ENCODE data around the gene POLN.

The POLN gene

DNA sequence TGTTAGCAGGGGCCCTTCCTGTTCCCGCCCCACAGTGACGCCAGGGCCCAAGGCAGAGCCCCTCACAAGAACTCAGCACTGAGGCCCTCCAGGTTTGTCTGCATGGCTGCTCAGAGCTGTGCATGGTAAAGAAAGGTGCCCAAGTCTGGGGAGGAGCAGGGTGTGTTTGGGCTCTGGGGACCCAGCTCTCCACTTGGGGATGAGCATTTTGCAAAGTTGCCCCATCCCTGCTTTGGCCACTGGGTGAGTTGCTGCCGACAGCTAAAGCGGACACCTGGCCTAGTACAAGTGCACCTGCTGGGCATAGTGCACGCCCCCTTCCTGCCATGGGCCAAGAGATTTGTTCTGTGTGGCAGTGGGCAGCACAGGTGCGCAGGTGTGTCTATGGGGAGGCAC is 22.0 kb upstream of the POLN start:
- DNase-seq (ENCODE audit: low read depth, low spot score) = no peak

DNA sequence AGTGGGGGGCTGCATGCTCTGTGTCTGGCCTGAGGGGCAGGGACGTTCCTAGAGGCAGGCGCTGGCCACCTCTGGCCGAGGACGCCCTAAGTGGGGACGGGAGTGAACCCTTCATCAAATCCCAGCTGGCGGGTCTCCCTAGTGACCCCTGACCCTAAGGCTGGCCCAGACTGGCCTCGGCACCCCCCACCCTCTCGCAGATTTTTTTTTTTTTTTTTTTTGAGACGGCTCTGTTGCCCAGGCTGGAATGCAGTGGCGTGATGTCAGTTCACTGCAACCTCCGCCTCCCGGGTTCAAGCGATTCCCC is 21.0 kb upstream of the POLN start:
- no peak for DNase-seq (ENCODE audit: low read depth, low spot score)

DNA sequence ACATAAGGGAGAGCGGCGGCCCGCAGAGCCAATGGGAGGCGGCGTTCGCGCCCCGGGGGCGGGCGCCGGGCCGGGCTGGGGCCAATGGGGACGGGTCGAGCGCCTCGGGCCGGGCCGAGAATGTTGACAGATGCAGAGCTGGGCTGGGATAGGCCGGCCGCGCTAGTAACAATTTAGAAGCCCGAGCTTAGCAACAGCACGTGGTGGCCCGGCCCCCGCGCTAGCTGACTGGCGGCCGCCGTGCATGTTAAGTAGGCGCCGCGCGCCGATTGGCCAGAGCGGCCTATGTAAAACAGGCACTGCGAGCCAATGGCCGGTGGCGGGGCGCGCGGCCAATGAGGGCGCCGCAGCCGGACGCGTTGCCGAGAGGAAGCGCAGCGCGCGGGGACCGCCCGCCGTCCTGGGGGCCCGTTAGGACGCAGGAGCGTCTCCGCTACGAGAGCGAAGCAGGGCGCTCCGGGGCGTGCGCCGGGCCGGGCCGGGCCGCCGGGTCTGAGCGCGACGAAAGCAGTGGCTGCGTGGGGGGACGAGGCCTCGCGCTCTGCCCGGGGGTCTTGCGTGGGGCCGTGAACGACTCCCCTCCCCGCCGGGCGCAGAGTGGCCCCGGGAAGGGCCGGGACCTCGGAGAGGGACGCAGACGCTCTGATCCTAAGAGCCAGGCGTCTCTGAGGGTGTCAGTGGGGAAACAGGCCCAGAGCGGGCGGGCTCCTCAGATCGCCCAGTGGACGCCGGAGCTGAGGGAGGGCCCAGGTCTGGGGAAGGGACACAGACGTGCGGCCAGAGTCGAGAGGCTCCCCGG is 20.4 kb upstream of the POLN start:
- peak; percentile 95 for DNase-seq (ENCODE audit: low read depth, low spot score)

DNA sequence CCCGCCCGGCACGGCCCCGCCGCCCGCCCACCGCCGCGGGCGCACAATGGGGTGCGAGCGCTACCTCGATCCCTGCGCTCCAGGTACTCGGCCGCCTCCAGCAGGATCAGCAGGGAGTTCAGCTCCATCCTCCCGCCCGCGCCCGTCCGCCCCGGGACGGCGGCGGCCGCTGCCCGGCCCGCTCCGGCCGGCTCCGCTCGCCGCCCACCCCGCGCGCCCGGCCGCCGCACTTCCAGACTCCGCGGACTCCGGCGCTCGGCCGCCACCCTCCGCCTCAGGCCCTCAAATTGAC is 19.9 kb upstream of the POLN start, which contains the start of gene MXD4:
Gene MXD4, minus strand, starts transcription at position 257 of the 292 bp plus-strand sequence. Its CDS starts 129 bp downstream, at position 128.
- DNase-seq (ENCODE audit: low read depth, low spot score) = no peak

DNA sequence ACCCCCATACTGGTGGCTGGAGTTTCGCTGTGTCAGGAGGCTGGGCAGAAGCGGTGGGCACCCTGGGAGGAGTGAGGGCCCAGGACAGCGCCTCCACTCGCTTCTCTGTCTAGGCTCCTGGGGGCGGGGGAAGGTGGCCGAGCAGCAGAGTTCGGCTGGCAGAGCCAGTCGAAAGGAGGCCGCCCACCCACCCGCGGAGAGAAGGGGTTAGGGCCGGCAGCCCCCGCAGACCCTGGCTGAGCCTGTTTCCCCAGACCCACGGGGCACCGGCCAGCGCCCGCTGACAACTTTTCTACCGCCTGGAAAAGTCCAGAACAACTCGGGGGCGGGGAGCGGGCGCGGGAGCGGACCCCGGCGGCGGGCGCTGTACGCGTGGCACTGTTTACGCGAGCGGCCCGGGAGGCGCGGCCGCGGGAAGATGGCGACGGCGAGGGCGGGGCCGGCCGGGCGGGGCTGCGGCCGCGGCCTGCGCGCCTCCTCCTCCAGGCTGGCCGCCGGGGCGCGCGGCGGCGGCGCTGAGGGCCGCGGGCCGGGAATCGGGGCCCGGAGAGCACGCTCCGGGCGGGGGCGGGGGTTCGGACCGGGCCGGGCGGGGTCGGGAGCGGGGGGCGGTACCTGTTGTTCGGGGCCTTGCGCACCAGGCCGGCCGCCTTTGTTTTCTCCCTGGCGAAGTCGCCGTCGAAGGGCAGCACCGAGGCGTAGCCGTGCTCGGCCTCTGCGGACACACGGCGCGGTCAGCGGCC is 19.4 kb upstream of the POLN start:
- DNase-seq (ENCODE audit: low read depth, low spot score) = no peak

DNA sequence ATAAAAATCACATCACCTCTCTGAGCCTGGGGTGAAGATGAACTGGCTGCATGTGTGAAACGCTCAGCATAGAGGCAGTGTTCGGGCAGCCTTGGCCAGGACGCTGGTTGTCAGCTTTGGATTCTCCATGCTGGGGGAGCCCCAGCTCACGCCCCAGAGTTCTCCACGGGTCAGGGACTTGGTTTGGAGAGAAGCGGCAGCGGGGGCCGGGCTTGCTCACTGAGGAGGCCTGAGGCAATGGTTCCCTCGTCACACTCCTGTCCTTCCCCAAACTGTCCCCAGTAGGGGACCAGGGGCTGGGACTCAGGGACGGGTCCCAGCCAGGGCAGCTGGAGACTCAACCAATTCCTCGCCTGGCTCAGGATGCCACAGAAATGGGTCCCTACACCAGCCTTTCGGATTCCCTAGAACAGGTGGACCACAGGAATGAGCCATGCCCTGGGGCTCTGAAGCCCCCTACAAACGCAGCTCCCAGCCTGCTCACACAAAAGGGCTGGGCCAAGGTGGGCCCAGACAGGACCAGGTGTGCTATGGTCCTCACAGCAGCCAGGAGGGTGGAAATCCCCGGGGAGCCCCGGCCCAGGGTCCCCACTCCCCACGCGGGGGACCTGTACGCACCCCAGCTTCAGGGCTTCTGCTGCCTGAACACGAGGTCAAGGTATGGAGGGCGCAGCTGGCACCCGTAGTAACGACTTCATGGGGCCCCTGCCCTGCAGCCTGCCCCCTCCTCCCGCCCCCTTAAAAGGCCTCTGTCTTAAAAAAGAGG is 18.6 kb upstream of the POLN start:
- no peak for DNase-seq (ENCODE audit: low read depth, low spot score)

DNA sequence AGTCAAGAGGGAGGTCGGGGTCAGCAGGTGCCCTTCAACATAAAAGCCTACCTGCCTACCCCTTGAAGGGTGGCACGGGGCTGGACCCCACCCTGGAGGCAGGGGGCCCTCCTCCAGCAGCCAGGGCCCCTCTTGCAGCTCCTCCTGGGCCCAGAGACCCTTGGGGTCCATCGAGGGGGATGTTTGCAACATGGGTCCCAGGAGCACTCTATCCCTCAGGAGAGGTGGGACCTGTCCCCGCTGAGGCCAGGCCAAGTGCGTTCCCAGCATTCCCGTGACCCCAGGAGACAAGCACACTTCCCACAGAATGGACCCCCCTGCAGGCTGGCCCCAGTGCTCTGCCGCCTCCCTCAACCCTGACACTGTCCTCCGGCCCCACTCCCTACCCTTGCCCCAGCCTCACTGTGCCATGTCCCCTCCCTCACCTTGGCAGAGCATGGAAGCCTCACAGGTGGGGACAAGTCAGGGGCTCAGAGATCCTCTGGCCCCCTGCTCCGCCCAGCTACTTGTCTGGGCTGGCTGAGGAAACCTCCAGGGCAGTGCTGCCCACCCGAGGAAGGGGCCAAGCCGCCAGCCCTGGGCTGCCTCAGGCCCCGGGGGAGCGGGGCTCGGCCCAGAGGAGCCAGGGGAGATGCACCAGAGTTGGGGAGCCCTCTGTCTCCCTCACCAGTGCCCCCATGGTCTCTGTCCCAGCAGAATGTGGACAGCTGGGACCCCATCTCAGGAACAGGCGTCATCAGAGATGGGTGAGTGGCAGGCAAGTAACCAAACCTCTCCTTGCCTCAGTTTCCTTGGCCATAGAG is 17.8 kb upstream of the POLN start:
- no peak for DNase-seq (ENCODE audit: low read depth, low spot score)

DNA sequence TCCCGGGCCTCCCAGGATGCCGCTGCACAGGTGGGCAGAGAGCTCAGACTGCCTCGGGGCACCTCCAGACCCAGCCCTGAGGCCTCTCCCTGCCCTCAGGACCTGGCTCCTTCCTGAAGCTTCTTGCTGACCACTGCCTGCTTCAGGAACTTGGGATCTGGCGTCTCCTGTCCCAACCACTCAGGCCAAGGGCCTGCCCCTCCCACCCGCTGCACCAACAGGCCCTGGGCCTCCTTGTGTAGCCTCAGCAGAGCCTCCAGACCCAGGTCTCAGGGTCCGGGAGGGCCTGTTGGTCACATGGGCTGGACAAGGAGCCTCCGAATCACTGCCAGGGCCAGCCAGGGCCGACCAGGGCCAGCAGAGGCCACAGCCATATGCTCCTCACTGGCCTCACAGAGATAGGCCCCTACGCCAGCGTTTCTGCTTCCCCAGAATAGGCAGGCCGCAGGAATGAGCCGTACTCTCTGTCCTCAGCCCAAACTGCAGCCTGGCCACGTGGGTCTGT is 17.2 kb upstream of the POLN start:
- DNase-seq (ENCODE audit: low read depth, low spot score) = no peak

DNA sequence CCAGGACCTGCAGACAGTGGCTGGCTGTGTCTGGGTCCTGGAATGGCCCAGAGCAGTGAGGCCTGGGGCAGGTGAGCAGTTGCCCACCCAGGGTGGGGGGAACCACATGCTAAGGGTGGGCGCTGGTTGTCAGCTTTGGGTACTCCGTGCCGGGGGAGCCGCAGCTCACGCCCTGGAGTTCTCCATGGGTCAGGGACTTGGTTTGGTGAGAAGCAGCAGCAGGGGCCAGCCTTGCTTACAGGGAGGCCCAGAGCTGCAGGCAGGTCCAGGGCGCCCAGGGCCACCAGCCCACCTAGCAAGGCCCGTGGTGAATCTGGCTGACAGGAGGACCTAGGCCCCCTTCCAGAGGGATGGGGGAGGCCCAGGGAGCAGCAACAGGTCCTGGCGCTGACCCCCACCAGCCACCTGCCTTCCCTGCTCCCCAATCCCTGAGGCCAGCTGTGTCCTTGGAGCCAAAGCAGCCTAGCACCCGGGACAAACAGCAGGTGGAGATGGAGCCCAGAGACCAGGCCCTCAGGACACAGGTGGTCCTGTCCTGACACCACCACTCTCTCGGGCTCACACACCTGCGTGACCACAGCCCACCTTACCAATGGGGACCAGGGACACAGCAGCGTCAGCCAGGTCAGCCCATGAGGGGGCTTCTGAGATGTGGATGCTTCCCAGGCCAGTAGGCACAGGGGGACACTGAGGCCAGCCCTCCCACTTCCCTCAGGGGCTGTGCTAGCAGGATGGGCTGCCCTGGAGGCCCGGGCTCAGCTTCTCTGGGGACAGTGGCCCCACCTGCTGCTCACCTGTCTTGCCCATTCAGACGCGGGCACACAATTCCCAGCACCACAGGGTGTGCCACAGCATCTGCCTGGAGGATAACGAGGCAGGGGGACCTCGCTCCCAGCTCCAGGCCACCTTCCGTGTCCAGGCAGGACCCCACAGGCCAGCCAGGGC is 16.4 kb upstream of the POLN start:
- no peak for DNase-seq (ENCODE audit: low read depth, low spot score)

DNA sequence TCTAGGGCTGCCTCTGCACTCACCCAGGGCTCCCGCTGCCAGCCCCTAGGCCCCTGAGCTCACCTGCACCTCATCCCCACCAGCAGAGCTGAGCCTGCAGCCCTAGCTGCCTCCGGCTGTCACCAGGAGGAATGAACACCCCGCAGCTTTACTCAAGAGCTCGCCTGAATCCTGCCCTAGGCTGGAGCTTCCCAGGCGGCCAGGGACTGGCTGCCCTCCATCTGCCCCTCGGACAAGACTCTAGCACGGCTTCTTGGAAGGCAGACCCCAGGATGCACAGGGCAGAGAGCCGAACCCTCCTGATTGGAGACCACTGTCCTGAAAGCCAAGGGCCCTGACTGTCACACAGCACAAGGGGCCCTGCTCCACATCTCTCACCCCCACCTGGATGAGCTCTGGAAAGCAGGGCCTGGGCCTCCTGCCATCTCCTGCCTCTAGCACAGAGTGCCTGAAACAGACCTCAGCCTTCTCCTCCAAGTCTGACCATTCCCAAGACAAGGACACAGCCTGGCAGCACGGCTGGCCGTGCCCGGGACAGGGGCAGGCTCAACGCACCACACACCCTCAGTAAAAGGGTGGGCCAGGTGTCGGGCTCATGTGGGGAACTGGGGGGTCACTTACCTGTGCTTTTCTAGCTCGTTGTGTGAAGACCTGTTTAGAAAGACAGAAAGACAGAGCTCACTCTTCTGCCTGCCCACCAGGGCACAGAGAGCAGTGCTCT is 15.6 kb upstream of the POLN start:
- no peak for DNase-seq (ENCODE audit: low read depth, low spot score)

DNA sequence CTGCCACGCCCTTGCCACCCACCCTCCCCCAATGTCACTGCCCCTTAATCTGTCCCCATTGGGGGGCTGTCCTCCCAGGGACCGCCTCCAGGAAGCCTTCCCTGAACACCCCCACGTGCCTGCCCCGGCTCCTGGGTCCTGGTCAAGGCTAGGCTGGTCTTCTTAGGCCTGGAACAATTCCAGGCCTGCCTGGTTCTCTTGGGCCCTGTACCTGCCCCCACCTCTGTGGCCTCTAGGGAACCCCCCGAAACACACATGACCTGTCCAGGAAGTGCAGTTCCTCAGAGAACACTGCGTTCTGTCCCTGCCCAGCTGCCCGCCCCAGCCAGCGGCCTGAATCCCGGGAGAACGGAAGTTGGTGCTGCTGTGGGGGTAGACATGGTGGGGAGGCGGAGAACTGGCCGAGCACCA is 14.9 kb upstream of the POLN start:
- DNase-seq (ENCODE audit: low read depth, low spot score) = no peak

DNA sequence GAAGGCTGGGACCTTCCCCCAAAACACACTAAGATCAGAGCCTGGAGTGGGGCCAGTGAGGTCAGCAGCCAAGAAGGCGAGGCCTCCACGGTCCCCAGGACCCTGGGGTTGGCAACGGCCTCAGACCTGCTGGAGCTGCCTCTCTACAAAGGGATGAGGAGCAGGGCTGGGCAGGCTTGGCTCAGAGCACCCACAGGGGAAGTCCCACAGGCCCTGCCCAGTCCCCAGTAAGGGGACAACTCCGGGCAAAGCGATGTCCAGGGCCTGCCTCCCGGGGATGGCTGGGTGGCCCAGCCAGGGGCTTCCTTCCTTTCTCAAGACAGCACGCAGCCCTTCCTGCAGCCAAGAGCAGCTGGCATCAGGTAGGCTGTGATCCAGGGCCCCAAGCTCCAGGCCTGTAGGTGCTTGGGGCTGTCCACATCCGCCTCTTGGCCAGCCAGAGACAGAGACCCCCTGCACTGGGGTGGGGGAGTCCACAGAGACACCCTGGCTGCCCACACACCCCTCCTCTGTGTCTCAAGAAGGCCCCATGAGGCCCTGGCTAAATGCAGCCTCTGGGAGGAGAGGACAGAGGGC is 14.3 kb upstream of the POLN start:
- DNase-seq (ENCODE audit: low read depth, low spot score) = no peak

DNA sequence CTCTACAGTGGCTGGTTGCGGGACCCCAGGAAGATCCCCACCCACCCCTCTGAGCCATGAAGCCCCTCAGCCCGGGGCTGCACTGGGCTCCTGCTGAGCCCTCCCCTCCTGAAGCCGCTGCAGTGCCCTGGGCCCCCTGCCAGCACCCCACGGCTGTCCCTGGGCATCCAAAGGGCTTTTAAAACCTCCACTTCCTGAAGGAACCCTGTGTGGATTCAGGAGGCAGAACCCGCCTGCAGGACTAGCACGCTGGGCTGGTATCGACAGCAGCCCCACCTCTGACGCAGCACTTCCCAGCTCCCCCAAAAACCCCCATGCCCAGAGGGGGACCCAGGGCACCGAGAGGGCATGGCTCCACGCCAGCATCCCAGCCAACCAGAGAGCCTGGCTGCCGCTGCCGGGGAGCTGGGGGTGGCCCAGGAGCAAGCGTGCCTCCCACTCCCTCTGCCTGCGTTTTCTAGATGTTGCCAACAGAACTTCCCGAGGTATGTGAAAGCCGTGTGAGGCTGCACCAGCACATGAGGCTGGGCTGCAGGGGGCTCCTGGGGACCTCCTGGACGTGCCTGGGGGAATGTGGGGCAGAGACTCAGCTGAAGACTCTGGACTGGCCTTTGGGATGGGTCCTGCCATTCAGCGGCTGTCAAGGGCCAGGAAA is 13.7 kb upstream of the POLN start:
- DNase-seq (ENCODE audit: low read depth, low spot score) = no peak

DNA sequence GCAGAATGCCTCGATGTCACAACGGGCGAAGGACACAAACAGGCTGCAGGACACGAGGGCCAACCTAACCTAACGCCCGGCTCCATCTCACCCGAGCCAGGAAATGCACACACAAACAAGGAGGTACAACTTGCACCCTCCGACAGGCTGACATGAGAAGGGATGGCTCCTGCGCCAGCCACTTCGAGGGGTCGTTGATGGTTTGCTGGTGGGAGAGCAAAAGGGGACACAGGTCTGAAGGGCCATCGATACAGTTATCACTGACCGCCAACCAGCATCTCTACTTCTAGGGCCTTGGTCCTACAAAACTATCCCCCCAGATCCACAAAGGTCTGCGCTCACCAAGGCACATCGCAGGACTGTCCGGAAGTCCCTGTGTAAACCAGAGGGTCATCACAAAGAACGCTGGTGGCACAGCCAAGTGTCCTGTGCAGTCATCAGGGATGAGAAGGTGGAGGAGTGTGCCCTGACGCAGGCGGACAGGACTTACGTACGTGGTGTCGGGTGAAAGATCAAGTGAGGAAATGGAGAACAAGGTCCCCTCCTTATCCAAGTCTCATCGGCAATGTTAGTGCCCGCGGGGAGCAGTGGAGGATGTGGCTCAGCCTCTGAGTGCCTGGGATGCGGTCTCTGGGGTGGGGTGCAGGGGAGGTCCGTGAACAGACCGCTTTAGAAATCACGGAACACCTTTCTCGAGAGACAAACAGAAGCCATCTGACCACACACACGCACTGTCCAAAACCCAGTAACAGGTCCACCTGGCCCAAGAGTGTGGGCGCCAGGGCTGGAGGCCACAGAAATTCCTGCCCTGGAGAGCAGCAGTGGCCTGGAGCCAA is 13.0 kb upstream of the POLN start:
- no peak for DNase-seq (ENCODE audit: low read depth, low spot score)

DNA sequence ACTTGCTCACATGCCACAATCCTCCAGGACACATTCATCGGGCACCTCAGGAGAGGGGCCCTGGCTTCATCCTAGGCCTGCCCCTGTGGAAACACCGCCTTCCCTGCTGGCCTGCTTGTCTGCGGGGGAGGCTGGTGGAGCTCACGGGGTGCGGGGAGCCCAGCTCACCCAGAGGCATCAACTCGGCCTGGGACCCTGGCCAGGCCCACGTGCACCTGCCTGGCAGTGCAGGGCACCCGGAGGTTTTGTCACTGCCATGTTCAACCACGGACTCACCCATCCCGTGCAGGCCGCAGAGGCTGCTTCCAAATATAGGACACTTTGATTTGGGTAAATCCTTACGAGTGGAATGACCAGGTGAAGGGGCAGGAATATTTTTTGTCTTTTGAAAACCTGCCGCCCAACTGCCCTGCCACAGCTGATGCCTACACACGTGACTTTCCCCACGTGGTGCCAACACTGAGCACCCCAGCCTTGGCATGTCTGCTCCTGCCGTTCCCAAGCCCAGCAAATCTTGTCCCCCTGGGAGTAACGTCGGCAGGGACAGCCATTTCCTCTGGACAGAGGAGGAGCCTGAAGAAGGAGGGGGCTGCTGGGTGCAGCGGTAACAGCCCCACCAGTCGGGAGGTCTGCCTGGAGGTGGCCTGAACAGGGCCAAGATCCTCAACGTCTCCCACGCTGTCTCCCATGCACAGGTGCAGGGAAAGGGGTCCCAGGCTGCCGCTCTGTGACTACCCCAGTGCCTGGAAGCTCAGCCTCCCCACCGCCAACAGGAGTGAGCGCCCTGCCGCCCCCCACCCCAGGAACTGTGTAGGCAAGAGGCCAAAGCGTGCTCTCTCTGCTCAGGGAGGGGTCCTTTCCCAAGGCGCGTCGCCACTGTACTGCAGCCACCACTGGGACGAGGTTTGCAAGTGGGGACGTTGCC is 11.5 kb upstream of the POLN start:
- DNase-seq (ENCODE audit: low read depth, low spot score) = no peak

DNA sequence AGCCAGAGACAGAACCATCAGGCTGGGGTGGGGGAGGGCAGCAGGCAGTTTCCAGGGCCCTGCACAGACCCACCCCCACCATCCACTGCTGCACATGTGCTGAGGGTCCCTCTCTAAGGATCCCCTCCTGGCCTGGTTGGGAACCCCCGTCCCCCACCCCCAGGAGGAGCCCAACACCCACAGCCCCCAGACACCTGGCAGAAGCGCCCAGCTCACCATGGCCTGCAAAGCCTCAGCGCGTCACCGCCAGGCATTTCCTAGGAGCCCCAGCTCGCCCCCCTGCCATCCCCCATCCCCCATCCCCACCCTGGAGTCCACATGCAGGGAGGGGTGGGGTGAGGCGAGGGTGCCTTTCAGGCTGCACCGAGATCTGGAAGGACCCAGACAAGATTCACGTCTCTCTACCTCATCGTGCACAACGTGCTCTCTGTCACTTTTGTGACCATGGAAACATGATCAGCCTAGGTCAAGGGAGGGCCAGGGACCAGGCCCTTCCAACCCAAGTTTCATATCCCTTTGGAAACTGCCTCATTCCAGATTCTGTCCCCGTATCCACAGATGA is 10.7 kb upstream of the POLN start:
- DNase-seq (ENCODE audit: low read depth, low spot score) = no peak

All from iPS DF 19.7 (cell line).